Stimulated activated CD4-positive, alpha-beta T cell treated with anti-CD3 and anti-CD28 coated beads, Interleukin-15, amount 100 ng/mL, for 1 hour (primary cell): ENCODE data around the gene PAOX.

Experiments
- DNase-seq, 2 donors: peaks; one replicate each; pipeline ENCODE4 v3.0.0-alpha.2; 2020; ENCODE audit warnings: low read depth in 1 of 2, low spot score in 1 of 2

Gene PAOX

GRCh38 chr10:133379152-133379800, at the start of gene PAOX:
Gene PAOX, plus strand, starts transcription at chr10:133379262. Its CDS starts 55 bp downstream, at chr10:133379317.
- peak; percentile 34 to 50 for DNase-seq

DNA sequence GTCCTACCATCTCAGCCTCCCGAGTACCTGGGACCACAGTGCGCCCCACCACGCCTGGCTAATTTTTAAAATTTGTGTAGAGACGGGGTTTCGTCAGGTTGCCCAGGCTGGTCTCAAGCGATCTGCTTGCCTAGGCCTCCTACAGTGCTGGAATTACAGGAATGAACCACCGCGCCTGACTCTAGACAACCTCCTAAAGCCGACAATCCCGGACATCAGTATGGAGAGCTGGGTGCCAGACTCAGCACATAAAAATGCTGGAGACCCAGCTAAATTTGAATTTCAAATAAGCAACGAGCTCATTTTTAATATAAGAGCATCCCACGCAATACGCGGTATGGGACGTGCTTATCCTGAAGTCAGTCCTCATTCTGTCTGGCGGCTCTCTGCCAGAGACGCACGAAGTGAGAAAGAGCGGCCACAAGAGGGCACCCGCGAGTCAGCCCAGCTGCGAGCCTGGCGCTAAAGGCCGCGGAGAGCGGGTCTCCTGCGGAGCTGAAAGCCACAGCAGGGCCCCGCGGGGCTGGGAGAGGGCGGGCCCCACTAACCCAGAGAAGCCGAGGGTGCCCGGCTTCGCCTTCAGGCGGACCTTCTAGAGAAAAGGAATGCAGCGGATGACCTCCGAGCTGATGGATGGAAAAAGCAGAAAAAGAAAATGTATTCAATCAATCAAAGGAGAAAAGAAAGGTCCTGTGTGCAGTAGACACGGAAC, 49.4 kb upstream of the PAOX start:
- DNase-seq: peak; percentile 71 to 85

DNA sequence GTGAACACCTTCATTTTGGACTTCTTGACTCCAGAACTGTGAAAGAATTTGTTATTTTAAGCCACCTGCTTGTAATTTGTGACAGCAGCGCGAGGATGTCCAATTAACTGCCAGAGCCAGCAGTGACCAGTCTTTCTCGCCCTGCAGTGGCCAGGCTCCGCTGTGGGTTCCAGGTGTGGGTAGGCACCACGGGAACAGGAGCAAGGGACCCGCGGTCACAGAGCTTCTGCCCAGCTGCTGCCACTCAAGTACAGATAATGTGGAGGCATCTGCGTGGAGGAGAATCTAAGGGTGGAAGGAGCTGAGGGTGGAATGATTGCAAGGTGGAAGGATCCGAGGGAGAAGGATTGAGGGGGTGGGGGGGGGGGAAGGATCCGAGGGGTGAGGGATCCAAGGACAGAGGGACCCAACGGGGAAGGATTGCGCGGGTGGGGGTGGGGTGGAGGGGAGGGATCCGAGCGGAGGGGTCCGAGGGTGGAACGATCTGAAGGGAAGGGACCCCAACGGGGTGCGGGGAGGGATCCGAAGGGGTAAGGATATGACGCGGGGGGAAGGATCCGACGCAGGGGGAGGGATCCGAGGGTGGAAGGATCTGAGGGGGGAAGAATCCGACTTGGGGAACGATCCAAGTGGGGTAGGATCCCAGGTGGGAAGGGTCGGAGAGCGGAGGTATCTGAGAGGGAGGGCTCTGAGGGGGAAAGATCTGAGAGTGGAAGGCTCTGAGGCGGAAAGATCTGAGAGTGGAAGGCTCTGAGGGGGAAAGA, 45.9 kb upstream of the PAOX start:
- DNase-seq: no peak

GRCh38 chr10:133334503-133335245, 44.4 kb upstream of the PAOX start:
- no peak for DNase-seq

DNA sequence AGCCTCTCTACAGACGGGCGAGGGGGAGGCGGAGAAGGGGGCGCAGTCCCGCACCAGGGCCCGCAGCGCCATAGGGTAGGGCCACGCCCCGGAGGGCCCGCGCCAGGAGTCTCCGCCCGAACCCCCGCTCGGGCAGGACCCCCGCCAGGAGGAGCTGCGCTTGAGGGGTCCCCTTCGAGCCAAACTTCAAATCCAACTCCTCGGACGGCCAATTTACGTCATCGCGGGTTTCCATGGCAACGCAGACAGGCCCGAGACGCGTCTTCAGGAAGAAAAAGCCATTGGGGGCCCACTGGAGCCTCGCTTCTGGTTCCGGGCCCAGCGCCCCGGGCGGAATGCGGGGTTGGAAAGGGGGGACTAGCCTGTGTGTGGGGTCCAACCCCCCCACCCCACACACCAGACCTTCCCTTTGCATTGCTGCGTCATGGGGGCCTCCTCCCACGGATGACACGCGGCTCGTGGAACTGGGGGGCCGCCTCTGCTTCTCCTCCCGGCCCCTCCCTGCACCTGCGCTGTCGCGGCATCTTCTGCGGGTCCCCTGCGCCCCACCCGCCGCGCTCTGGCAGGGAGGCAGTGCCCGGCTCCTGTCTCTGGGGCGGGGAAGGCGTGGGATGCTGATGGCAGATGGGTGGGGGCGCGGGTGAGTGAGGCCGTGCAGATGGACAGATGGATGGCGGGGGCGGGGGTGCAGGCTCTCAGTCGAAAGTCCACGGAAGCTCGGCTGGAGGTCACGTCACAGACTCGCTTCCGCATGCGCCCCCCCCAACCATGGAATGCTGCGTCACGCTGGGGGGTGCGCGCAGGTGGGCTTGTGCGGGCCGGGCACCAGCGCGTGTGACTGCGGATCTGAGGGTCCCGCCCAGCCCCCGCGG, 43.6 kb upstream of the PAOX start:
- peak; percentile 56 to 62 for DNase-seq

DNA sequence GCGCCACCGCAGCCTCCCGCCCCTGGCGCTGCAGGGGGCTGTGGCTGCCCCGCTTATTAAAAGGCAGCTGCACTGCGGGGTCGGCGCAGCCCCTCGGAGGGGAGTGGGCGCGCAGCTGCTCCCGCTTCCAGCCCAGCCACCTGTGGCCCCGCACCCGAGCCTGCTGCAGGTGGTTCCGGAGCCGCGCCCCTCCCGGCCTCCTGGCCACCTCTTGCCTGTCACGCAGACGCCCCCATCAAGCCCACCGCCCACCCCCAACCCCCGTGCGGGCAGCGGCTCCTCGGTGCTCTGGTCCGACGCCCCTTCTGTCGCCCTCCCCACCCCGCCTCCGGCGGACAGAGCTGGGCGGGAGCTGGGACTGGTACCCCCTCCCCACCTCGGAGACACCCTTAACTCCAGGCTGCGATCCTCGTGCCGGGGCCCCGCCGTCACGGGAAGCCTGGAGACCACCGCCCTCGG, 42.9 kb upstream of the PAOX start:
- DNase-seq: no peak

DNA sequence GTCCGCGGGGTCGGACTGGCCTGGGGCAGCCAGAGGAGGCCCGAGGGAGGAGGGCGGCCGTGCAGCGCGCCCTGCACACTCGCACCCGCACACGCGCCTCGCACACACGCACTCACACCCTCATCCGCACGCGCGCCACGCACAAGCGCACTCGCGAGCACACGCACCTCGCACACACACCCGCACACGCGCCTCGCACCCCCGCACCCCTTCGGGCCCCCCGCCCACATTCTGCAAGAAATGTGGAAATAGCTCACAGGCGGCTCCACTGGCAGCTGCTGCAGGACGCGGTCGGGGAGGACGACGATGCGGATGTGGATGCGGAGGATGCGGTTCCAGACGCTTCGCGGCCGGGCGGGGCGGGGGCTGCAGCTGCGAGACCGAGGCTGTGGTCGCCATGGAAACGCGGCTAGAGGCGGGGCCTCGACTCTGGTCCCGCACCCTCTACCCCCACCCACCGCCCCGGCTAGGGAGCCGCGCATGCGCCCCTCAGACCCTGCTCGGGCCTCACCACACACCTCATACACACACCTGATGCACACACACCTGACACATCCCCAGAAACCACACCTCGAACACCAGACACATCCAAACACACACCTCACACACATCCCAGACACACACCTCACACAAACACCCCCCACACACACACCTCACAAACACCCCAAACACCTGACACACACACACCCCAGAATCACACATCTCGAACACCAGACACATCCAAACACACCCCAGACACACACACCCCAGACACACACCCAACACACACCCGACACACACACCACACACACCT, 42.3 kb upstream of the PAOX start, which contains the start of gene CALY:
TSS of gene CALY (minus strand) at position 320 of the 793 bp plus-strand sequence. CDS start 7,907 bp downstream, outside the sequence.
- peak; percentile 44 to 71 for DNase-seq

DNA sequence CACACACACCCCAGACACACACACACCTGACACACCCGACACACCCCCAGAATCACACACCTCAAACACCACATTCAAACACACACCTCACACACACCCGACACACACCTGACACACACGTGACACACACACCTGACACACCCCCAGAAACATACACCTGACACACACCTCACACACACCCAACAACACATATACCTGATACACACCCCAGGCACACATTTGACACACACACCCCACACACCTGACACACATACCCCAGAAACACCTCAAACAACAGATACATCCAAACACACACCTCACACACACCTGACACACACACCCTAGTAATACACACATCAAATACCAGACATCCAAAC, 41.7 kb upstream of the PAOX start:
- DNase-seq: no peak

DNA sequence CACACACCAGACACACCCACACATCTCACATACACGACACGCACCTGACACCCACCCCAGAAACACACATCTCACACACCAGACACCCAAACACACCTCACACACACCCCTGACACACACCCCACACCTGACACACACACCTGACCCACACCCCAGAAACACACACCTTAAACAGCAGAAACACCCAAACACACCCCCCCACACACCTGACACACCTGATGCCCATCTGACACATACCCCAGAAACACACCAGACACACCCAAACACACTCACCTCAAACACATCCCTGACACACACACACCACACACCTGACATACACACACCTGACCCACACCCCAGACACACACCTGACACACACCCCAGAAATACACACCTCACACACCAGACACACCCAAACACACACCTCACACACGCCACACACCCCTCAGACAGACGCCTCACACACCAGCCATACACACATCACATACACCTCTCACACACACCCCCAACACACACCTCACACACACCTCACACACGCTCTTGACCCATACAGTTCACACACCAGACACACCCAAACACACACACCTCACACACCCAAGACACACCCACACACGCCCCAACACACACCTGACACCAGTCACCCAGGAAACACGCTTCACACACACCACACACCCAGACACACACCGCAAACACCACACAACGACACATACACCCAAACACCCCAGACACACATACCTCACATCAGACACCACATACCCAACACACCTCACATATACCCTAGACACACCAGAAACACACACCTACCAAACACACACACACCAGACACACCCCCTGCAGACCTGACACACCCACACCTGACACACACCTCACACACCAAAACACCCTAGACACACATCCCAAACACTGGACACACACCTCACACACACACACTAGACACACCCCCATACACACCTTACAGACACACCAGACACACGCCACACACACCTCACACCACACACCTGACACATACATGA, 40.7 kb upstream of the PAOX start:
- no peak for DNase-seq

- no peak for DNase-seq
These were observed 39.2 kb upstream of the PAOX start for GRCh38 chr10:133339708-133340380.

DNA sequence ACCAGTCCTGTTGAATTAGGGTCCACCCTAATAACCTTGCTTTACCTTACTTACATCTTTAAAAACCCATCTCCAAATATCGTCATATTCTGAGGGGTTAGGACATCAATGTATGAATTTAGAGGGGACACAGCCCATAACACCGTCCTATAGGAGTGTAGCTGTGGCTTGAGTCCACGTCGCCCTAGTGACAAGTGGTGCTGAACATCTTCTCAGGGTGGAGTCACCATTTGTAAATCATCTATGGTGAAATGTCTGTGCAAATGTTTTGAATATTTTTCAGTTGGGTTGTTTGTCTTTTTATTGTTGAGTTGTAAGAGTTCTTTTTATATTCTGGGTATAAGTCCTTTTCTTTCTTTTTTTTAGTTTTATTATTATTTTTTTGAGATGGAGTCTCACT, 37.1 kb upstream of the PAOX start:
- DNase-seq: no peak

GRCh38 chr10:133342942-133343341, 36.1 kb upstream of the PAOX start:
- no peak for DNase-seq

GRCh38 chr10:133343558-133343957, 35.5 kb upstream of the PAOX start:
- no peak for DNase-seq

- no peak for DNase-seq
These were observed 34.8 kb upstream of the PAOX start for GRCh38 chr10:133344236-133344635.

DNA sequence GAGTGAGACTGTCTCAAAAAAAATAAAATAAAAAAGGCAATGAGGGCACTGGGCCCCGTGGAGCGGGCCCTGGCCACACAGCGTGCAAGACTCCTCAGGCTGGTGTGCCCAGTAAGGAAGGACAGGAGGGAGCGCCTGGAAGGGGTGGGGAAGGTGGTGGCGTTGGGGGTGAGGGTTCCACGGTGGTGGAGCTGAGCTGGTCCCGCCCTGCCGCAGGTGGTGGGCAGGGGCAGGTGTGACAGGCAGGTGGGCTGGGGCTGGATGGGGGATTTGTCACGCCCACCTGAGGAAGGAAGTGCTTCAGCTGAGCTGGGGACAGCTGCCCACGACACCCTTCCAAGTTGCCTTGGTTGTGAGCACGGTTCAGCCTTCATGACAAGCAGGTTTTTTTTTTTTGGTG, 32.6 kb upstream of the PAOX start:
- no peak for DNase-seq

- no peak for DNase-seq
These were observed 31.1 kb upstream of the PAOX start for GRCh38 chr10:133347710-133348517.

DNA sequence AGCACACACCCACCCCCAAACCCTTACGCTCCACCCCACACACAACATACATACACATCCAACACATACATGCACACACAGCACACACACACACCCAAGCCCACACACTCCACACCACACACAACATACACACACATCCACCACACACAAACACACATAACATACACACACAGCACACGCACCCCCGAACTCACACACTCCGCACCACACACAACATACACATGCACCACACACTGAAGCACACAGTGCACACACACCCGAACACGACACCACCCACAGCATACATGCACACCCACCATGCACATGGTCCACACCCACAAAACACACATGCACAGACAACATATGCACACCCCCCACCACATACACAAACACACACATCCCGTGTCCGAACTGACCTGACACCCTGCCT, 29.9 kb upstream of the PAOX start:
- no peak for DNase-seq
